NB4 (cell line): ENCODE results near the gene OIT3.

Source experiments
- DNase-seq: peaks from one replicate; pipeline ENCODE4 v3.0.0; 2010; ENCODE audit warnings: low read depth
- H3K4me3 ChIP-seq: one replicate; pipeline ENCODE4 v1.5.1; 2011; ENCODE audit warnings: mild to moderate bottlenecking, low read depth, low read length, moderate library complexity
- MYC ChIP-seq: IDR thresholded peaks from 2 replicates; pipeline ENCODE4 v1.6.1; 2011; ENCODE audit warnings: low read depth, low read length
- POLR2A ChIP-seq: IDR thresholded peaks from 2 replicates; pipeline ENCODE4 v1.6.1; 2011; ENCODE audit warnings: mild to moderate bottlenecking; ENCODE audit not compliant: insufficient read length; ENCODE audit errors: extremely low read depth
- TF ChIP-seq, protein P1 (sequence below): IDR thresholded peaks from 2 replicates; pipeline ENCODE4 v1.6.1; 2011; ENCODE audit warnings: low read depth, low read length
- TF ChIP-seq, protein P2 (sequence below): IDR thresholded peaks from one replicate; pipeline ENCODE4 v1.5.1; 2012; ENCODE audit warnings: low read depth, low read length

The OIT3 gene

DNA sequence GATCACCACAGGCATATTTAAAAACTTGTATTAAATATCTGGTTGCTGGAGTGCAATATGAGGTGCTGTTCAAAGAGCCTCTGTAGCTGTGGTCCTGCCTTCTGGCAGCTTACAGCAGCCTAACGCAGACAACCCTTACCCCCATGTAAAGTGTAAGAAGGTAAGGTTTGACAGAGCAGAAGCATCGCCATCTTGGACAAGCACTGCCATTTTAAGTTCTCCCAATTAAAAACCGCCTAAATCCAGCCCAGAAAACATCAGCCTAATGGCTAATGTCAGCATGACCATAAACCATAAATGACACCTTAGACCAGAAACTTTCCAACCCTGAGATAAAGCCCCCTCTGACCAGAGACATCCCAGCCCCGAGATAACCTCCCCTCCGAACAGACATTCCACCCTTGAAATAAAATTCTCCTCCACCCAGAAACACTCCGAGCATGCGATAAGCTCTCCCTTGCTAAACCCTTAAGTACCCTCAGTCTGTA is 5.3 kb upstream of the OIT3 start:
- DNase-seq: no peak
- H3K4me3 ChIP-seq: no peak overlapping the region
- TF ChIP-seq, protein P1, sequence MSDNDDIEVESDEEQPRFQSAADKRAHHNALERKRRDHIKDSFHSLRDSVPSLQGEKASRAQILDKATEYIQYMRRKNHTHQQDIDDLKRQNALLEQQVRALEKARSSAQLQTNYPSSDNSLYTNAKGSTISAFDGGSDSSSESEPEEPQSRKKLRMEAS: no peak
- TF ChIP-seq, protein P2, sequence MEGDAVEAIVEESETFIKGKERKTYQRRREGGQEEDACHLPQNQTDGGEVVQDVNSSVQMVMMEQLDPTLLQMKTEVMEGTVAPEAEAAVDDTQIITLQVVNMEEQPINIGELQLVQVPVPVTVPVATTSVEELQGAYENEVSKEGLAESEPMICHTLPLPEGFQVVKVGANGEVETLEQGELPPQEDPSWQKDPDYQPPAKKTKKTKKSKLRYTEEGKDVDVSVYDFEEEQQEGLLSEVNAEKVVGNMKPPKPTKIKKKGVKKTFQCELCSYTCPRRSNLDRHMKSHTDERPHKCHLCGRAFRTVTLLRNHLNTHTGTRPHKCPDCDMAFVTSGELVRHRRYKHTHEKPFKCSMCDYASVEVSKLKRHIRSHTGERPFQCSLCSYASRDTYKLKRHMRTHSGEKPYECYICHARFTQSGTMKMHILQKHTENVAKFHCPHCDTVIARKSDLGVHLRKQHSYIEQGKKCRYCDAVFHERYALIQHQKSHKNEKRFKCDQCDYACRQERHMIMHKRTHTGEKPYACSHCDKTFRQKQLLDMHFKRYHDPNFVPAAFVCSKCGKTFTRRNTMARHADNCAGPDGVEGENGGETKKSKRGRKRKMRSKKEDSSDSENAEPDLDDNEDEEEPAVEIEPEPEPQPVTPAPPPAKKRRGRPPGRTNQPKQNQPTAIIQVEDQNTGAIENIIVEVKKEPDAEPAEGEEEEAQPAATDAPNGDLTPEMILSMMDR: no peak
- TF ChIP-seq MYC (no peak), POLR2A (no peak)

DNA sequence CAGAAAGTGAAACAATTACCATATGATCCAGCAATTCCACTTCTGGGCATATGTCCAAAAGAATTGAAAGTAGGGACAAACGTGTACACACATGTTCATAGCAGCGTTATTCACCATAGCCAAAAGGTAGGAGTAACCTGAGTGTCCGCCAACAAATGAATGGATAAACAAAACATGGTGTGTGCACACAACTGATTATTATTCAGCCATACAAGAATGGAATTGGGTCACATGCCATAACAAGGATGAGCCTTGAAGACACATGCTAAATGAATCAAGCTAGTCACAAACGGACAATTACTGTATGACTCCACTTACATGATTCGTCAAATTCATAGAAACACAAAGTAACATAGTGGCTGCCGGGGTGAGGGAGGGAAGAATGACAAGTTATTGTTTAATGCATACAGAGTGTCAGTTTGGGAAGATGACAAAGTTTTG is 4.1 kb upstream of the OIT3 start:
- no peak for DNase-seq
- no peak for TF ChIP-seq POLR2A
- TF ChIP-seq, protein P2: no peak
- TF ChIP-seq MYC: no peak
- TF ChIP-seq, protein P1: no peak
- H3K4me3 ChIP-seq: no peak overlapping the region

DNA sequence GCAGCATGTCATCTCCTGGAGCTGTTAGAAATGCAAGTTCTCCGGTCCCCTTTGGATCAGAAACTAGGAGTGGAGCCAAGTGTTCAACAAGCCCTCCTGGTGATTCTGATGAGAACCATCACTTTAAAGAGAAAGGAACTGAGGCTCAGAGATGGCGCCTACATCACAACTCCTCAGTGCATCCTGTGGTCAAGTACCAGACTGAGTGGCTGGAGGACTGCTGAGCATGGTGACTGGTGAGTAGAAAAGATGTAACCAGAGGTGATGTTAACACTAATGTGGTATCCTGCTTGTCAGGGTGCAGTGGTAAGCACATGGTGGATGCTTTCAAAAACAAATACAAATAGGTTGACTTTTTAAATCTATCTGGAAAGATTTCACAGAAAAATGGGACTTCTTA is 3.5 kb upstream of the OIT3 start:
- no peak for DNase-seq
- no peak overlapping the region for H3K4me3 ChIP-seq
- TF ChIP-seq POLR2A (no peak), MYC (no peak)
- TF ChIP-seq, protein P2: no peak
- TF ChIP-seq, protein P1: no peak

DNA sequence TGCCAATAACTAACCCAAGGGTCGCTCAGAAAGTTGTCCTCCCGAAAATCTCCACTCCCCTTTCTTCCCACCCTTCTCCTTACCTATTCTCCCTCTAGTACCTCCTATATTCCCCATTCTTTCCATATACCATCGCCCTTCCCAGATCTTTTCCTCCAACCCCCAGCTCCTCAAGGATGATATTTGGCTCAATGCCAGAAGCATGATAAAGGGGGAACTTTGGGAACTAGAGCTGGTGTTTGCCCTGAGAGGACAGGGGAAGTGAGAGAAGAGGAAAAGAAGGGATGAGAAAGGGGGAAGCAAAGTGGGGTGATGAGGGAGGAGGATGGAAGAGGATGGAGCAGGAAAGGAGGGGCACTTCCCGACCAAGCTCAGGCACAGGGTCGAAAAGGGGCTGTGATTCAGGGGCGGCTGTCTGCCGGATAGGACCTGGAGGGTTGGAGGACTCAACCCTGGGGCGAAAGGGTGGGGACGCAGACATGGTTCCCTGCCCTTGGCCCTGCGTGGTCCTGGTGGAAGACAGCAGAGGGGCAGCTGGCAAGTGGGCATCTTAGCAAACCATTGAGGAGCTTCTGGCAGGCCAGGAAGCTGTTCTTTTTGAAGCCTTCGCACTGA is 1.8 kb downstream of the OIT3 start:
- no peak overlapping the region for H3K4me3 ChIP-seq
- TF ChIP-seq, protein P1: no peak
- TF ChIP-seq, protein P2: no peak
- no peak for TF ChIP-seq POLR2A
- no peak for TF ChIP-seq MYC
- DNase-seq: no peak

DNA sequence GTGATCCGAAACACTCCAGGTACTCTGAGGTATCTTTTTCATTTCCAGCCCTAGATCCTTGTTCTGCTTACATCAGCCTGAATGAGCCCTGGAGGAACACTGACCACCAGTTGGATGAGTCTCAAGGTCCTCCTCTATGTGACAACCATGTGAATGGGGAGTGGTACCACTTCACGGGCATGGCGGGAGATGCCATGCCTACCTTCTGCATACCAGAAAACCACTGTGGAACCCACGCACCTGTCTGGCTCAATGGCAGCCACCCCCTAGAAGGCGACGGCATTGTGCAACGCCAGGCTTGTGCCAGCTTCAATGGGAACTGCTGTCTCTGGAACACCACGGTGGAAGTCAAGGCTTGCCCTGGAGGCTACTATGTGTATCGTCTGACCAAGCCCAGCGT is 5.1 kb downstream of the OIT3 start:
- no peak overlapping the region for H3K4me3 ChIP-seq
- TF ChIP-seq, protein P2: no peak
- TF ChIP-seq MYC: no peak
- TF ChIP-seq, protein P1: no peak
- no peak for DNase-seq
